ENCODE measurements around the gene CGNL1.

DNA sequence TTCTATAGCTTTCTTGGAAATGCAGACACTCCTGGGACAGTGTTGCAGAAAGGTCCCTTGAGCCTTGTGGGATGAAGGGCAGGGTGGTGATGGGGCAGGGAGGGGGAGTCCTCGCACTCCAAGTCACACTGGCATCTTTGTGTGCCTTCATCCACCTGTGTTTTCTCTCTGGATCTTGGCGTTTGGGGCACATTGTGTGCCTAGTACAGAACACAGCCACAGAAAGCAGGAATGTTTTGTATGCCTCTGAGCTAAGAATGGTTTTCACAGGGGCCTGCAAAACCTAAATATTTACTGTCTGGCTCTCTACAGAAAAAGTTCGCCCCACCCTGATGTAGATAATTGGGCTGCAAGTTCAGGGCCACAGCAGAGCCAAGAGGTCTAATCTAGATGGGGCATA, 221.1 kb downstream of the CGNL1 start:
- TF ChIP-seq EP300 (IDR thresholded peaks at IDR 0.05) (peak; percentile 92), POLR2AphosphoS5 (IDR thresholded peaks at IDR 0.05) (peak; percentile 46 to 79)

Measured in esophagus muscularis mucosa (tissue), 3 donors.